HepG2 (cell line): ENCODE data around the gene ITPK1. TPM values are rescaled to one million over a fixed set of nuclear protein-coding genes. Genes with fewer than 3 reads are reported as not detected.
A peak's percentile ranks its signal among the peaks of the same experiment; 100 is the strongest.

ENCODE experiments used
- ESRRA ChIP-seq: sonication (generic); formaldehyde crosslinking; IDR thresholded peaks from 2 replicates; pipeline ENCODE4 v1.5.1; 2020; ENCODE audit warnings: mild to moderate bottlenecking, low read depth, missing genetic modification reagents
- FOSL1 ChIP-seq: sonication (generic); formaldehyde crosslinking; IDR thresholded peaks from 2 replicates; pipeline ENCODE4 v1.9.0; 2021; ENCODE audit warnings: missing genetic modification reagents, borderline replicate concordance
- HNF1A ChIP-seq, 2 experiments: sonication (generic) in 1 of 2; formaldehyde crosslinking in 1 of 2; IDR thresholded peaks; 2 replicates each; pipeline versions ENCODE4 v1.4.0 to v1.6.1; 2016 to 2020; ENCODE audit warnings: borderline replicate concordance in 1 of 2, low read depth in 1 of 2, mild to moderate bottlenecking in 1 of 2, missing genetic modification reagents in 1 of 2
- IKZF4 ChIP-seq: sonication (generic); formaldehyde crosslinking; IDR thresholded peaks from 2 replicates; pipeline ENCODE4 v1.5.1; 2020; ENCODE audit warnings: borderline replicate concordance, mild to moderate bottlenecking, low read depth, missing genetic modification reagents; ENCODE audit errors: not compliant biosample characterization
- MIER3 ChIP-seq: IDR thresholded peaks from 2 replicates; pipeline ENCODE4 v1.6.1; 2016; ENCODE audit warnings: missing compliant biosample characterization, borderline replicate concordance
- POLR2G ChIP-seq: fragments of 200-400 bp; formaldehyde crosslinking; IDR thresholded peaks from 2 replicates; pipeline ENCODE4 v1.6.1; 2018; ENCODE audit warnings: mild to moderate bottlenecking, low read depth, low read length, moderate library complexity
- RARA ChIP-seq: IDR thresholded peaks from 2 replicates; pipeline ENCODE4 v1.6.1; 2016; ENCODE audit warnings: missing genetic modification reagents, missing compliant biosample characterization
- SKIL ChIP-seq: sonication (generic); formaldehyde crosslinking; IDR thresholded peaks from 2 replicates; pipeline ENCODE4 v1.8.0; 2022; ENCODE audit warnings: missing genetic modification reagents, mild to moderate bottlenecking, moderate library complexity, borderline replicate concordance
- SPEN ChIP-seq: sonication (generic); formaldehyde crosslinking; IDR thresholded peaks from 2 replicates; pipeline ENCODE4 v1.5.1; 2020; ENCODE audit warnings: low read depth, mild to moderate bottlenecking, missing genetic modification reagents
- ZFP37 ChIP-seq: sonication (generic); formaldehyde crosslinking; IDR thresholded peaks from 2 replicates; pipeline ENCODE4 v1.4.0; 2020; ENCODE audit warnings: missing genetic modification reagents, borderline replicate concordance
- ZNF296 ChIP-seq: sonication (generic); formaldehyde crosslinking; conservative IDR thresholded peaks from 2 replicates; pipeline ENCODE4 v1.5.0; 2020; ENCODE audit warnings: mild to moderate bottlenecking, missing genetic modification reagents
- ZNF580 ChIP-seq: IDR thresholded peaks from 2 replicates; pipeline ENCODE4 v1.6.1; 2016; ENCODE audit warnings: low read depth, borderline replicate concordance
- ZNF720 ChIP-seq: sonication (generic); formaldehyde crosslinking; IDR thresholded peaks from 2 replicates; pipeline ENCODE4 v1.4.0; 2020; ENCODE audit warnings: missing genetic modification reagents
- ZNF768 ChIP-seq: sonication (generic); formaldehyde crosslinking; IDR thresholded peaks from 2 replicates; pipeline ENCODE4 v1.4.0; 2020; ENCODE audit warnings: missing genetic modification reagents
- ZSCAN30 ChIP-seq: sonication (generic); formaldehyde crosslinking; IDR thresholded peaks from 2 replicates; pipeline ENCODE4 v1.5.0; 2020; ENCODE audit warnings: mild to moderate bottlenecking, missing genetic modification reagents
- ZSCAN9 ChIP-seq: IDR thresholded peaks from 2 replicates; pipeline ENCODE4 v1.6.1; 2016; ENCODE audit warnings: borderline replicate concordance
- polyA plus RNA-seq, 8 experiments: library from polyadenylated mRNA; depleted of rRNA in 3 of 8; stranded (reverse) in 7 of 8; unstranded in 1 of 8; fragments of >200 nt; fragmentation: Illumina TruSeq in 4 of 8; extraction: Trizol in 4 of 8; gene quantifications; 2 replicates each; pipeline versions ENCODE4 v1.2.1 to v1.2.3, GENCODE V29; 2011 to 2016; ENCODE audit warnings: low read depth in 4 of 8, missing spikeins in 1 of 8, mixed read lengths in 1 of 8; ENCODE audit not compliant: insufficient read depth in 1 of 8
- total RNA-seq, 5 experiments: library from RNA; depleted of rRNA; stranded (reverse); fragments of >200 nt; fragmentation: Illumina TruSeq; extraction: Trizol; gene quantifications; 2 replicates each; pipeline ENCODE4 v1.2.3, GENCODE V29; 2016; ENCODE audit warnings: low read depth in 1 of 5
- TF ChIP-seq, protein P1 (sequence below): sonication (generic); formaldehyde crosslinking; IDR thresholded peaks from 2 replicates; pipeline ENCODE4 v1.9.0; 2021; ENCODE audit warnings: missing genetic modification reagents, borderline replicate concordance

ITPK1 gene
- total and polyA plus RNA-seq, 2 of the 13 experiments (the other 11 are each of a cell fraction or from before 2014, with no cell fraction given) = 20.5 to 47.5 TPM

DNA sequence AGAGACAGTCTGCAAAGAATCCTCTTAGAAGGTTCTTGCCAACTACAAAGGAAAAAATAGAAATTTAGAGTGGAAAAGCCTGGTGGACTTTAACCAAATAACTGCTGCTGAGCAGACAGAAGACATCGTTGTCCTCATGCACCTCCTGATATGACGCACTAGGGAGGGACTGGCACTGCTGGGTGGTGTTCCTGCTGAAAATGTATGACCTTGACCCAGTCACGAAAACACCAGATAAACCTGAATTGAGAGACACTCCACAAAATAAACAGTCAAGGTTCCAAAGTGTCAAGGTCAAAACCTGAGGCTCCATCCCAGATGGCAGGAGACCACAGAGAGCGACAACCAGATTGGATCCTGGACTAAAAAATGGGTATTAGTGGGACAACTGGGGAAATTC is 130.8 kb downstream of the ITPK1 start (continued):
- TF ChIP-seq ZNF296 (CRISPR knock-in tag) = no peak
- no peak for TF ChIP-seq FOSL1 (CRISPR knock-in tag)
- TF ChIP-seq ZNF580 = peak; percentile 54; the same call in 1 of the 2 replicates
- peak; percentile 96 for TF ChIP-seq ESRRA (CRISPR knock-in tag)
- TF ChIP-seq MIER3 = peak; percentile 92; the same call in 1 of the 2 replicates
- peak; percentile 64; the same call in 1 of the 2 replicates for TF ChIP-seq ZSCAN9 (CRISPR knock-in tag)
- TF ChIP-seq RARA (CRISPR knock-in tag) = peak; percentile 100
- TF ChIP-seq SKIL (CRISPR knock-in tag) = peak; percentile 100
- peak; percentile 79; the same call in 1 of the 2 replicates for TF ChIP-seq SPEN
- no peak for TF ChIP-seq POLR2G
- TF ChIP-seq, protein P1, sequence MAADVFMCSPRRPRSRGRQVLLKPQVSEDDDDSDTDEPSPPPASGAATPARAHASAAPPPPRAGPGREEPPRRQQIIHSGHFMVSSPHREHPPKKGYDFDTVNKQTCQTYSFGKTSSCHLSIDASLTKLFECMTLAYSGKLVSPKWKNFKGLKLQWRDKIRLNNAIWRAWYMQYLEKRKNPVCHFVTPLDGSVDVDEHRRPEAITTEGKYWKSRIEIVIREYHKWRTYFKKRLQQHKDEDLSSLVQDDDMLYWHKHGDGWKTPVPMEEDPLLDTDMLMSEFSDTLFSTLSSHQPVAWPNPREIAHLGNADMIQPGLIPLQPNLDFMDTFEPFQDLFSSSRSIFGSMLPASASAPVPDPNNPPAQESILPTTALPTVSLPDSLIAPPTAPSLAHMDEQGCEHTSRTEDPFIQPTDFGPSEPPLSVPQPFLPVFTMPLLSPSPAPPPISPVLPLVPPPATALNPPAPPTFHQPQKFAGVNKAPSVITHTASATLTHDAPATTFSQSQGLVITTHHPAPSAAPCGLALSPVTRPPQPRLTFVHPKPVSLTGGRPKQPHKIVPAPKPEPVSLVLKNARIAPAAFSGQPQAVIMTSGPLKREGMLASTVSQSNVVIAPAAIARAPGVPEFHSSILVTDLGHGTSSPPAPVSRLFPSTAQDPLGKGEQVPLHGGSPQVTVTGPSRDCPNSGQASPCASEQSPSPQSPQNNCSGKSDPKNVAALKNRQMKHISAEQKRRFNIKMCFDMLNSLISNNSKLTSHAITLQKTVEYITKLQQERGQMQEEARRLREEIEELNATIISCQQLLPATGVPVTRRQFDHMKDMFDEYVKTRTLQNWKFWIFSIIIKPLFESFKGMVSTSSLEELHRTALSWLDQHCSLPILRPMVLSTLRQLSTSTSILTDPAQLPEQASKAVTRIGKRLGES (CRISPR knock-in tag) = no peak
- TF ChIP-seq HNF1A (IDR thresholded peaks at IDR 0.05; ENCODE audit: low read depth) = no peak
- TF ChIP-seq HNF1A (CRISPR knock-in tag; IDR thresholded peaks at IDR 0.05; ENCODE audit: borderline replicate concordance) = peak; percentile 80; the same call in 1 of the 2 replicates
- TF ChIP-seq ZFP37 (CRISPR knock-in tag) = no peak
- no peak for TF ChIP-seq IKZF4 (CRISPR knock-in tag)
- TF ChIP-seq ZNF768 (CRISPR knock-in tag) = no peak
- TF ChIP-seq ZNF720 (CRISPR knock-in tag) = no peak
- TF ChIP-seq ZSCAN30 = 0 out of 2 replicates have a peak, but pooled peaks have one; percentile 28
